Aorta (tissue), 5 donors: ENCODE data around the gene DLG3. TPM values are rescaled to one million over a fixed set of nuclear protein-coding genes. Genes with fewer than 3 reads are reported as not detected.
A peak's percentile ranks its signal among the peaks of the same experiment; 100 is the strongest.

Experiments used
- ATAC-seq: fragments of 200-7000 bp; cut with Tn5 transposase; one replicate; pipeline ENCODE4 v1.9.1; 2022; ENCODE audit warnings: moderate library complexity; ENCODE audit not compliant: low FRiP score
- DNase-seq, 2 donors: peaks; one replicate each; pipeline ENCODE4 v3.0.0-alpha.2; 2020
- H3K27ac ChIP-seq, 2 donors: one replicate each; pipeline ENCODE4 v1.5.1; 2013; ENCODE audit warnings: low read length in 2 of 2, mild to moderate bottlenecking in 2 of 2, moderate library complexity in 2 of 2, control low read depth in 1 of 2, inconsistent platforms in 1 of 2, low read depth in 1 of 2
- H3K27me3 ChIP-seq, 2 donors: one replicate each; pipeline ENCODE4 v1.6.1; 2013; ENCODE audit warnings: control low read depth in 1 of 2, low read length in 1 of 2, mild to moderate bottlenecking in 1 of 2, moderate library complexity in 1 of 2; ENCODE audit not compliant: insufficient read depth in 2 of 2, control insufficient read depth in 1 of 2
- H3K36me3 ChIP-seq, 2 donors: one replicate each; pipeline ENCODE4 v1.6.1; 2013; ENCODE audit warnings: control low read depth in 1 of 2, low read length in 1 of 2, mild to moderate bottlenecking in 1 of 2; ENCODE audit not compliant: insufficient read depth in 2 of 2, control insufficient read depth in 1 of 2
- H3K4me1 ChIP-seq, 2 donors: one replicate each; pipeline ENCODE4 v1.6.1; 2013; ENCODE audit warnings: low read length in 2 of 2, control low read depth in 1 of 2, mild to moderate bottlenecking in 1 of 2, moderate library complexity in 1 of 2; ENCODE audit not compliant: insufficient read depth in 2 of 2, control insufficient read depth in 1 of 2
- H3K4me3 ChIP-seq, 2 donors: one replicate each; pipeline ENCODE4 v1.5.1; 2013; ENCODE audit warnings: low read length in 2 of 2, control low read depth in 1 of 2, mild to moderate bottlenecking in 1 of 2
- H3K9me3 ChIP-seq: one replicate; pipeline ENCODE4 v1.6.1; 2013; ENCODE audit warnings: mild to moderate bottlenecking, low read length; ENCODE audit not compliant: control insufficient read depth
- WGBS, 2 donors: extraction: QIAGEN DNeasy Blood & Tissue Kit; methylation state at CpG; one replicate each; pipeline ENCODE4 v1.1.7; 2013; 5-methylcytosine and 5-hydroxymethylcytosine counted together
- intact Hi-C, 2 donors: fragments of 100-400 bp; cut with DNase I; formaldehyde crosslinking; loops; one replicate each; pipeline versions ENCODE4 v1.14.2 to v1.15.0; 2022
- polyA plus RNA-seq, 2 donors: library from polyadenylated mRNA; stranded (reverse); fragments of 200-250 nt; gene quantifications; one replicate each; pipeline ENCODE4 v1.2.3, GENCODE V29; 2013
- total RNA-seq, 2 donors: library from RNA; stranded (reverse); fragmentation: NEBNext Ultra II Directional; extraction: Animal tissue kit (Norgen Biotek cat#: 25700); gene quantifications; one replicate each; pipeline ENCODE4 v1.2.1, GENCODE V29; 2021
- donor health status: healthy with polysubstance abuse.
- donor health status: Bipolar disorder and iron deficiency.
- donor health status: DM: no; HTN: no; CAD: no.
- donor health status: DM: no; HTN: no; CAD: no.
- donor health status: DM: yes; HTN: yes; CAD: no.

Gene DLG3
- total and polyA plus RNA-seq, 4 donors = 16.1 to 22.8 (median 19.8) TPM

GRCh38 chrX:70423936-70424675, 20.5 kb upstream of the DLG3 start:
- intact Hi-C loops = no loop called here
- Histone ChIP-seq H3K4me1 (no peaks in the 10 kb centered on the region), H3K9me3 (no peaks in the 10 kb centered on the region), H3K36me3 (no peaks in the 10 kb centered on the region), H3K4me3 (no peak overlapping the region), H3K27ac (no peak overlapping the region), H3K27me3 (peaks cover 0 to 1% of the 10 kb centered on the region in 2 donors)
- DNase-seq = no peak
- no peak for ATAC-seq
- 71 to 85% methylated on average over 10 of the region's 10 CpGs for WGBS, 2 donors

GRCh38 chrX:70424801-70425200, 19.8 kb upstream of the DLG3 start:
- no peaks in the 10 kb centered on the region for H3K4me1 ChIP-seq
- no peak overlapping the region for H3K4me3 ChIP-seq
- ATAC-seq (no peak), DNase-seq (no peak)
- H3K27me3 ChIP-seq = peaks cover 0 to 1% of the 10 kb centered on the region in 2 donors
- no peaks in the 10 kb centered on the region for H3K36me3 ChIP-seq
- 74 to 89% methylated on average over 8 to 10 of the region's 10 CpGs for WGBS, 2 donors
- H3K27ac ChIP-seq = no peak overlapping the region
- intact Hi-C loops = no loop called here
- H3K9me3 ChIP-seq = no peaks in the 10 kb centered on the region

DNA sequence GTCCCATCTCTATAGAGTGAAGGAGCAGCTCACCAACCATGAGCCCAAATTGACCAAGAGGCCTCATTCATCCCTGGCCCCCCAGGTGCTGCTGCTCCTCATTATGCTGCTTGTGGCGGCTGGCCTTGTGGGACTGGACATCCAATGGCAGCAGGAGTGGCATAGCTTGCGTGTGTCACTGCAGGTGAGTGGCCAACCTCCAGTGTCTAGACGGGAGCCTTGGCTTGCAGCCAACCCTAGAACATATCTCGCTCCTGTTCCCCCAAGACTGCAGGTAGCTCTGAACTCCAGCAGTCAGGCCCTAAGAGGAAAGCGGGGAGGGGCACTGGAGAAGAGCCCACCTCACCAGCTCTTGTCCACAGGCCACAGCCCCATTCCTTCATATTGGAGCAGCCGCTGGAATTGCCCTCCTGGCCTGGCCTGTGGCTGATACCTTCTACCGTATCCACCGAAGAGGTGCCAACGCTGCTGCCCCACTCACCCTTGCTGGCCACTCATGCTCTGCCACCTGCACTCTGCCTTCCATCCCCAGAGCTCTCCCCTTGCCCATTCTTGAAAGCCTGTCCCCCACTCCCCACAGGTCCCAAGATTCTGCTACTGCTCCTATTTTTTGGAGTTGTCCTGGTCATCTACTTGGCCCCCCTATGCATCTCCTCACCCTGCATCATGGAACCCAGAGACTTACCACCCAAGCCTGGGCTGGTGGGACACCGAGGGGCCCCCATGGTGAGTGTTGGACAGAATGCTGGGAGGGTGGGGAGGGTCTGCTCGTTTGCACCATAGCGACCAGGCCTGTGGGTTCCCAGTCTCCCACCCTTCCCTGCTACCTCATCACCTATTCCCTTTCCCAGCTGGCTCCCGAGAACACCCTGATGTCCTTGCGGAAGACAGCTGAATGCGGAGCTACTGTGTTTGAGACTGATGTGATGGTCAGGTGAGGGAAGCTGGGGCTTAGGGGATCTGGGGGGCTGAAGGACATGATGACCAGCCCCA, 18.1 kb upstream of the DLG3 start:
- WGBS, 2 donors = 78 to 91% methylated on average over 15 of the region's 15 CpGs

GRCh38 chrX:70427365-70427764, 17.3 kb upstream of the DLG3 start:
- H3K9me3 ChIP-seq = no peaks in the 10 kb centered on the region
- DNase-seq (no peak), ATAC-seq (no peak)
- no peak overlapping the region for H3K27ac ChIP-seq
- H3K4me1 ChIP-seq = no peaks in the 10 kb centered on the region
- no peak overlapping the region for H3K4me3 ChIP-seq
- no peaks in the 10 kb centered on the region for H3K27me3 ChIP-seq
- WGBS, 2 donors = 63 to 71% methylated on average over 2 of the region's 2 CpGs
- no peaks in the 10 kb centered on the region for H3K36me3 ChIP-seq
- intact Hi-C loops = no loop called here

More for the DNA sequence above, 18.1 kb upstream of the DLG3 start:
- H3K27me3 ChIP-seq = no peaks in the 10 kb centered on the region
- no peak overlapping the region for H3K4me3 ChIP-seq
- H3K36me3 ChIP-seq = no peaks in the 10 kb centered on the region
- ATAC-seq = no peak
- intact Hi-C loops = no loop called here
- H3K9me3 ChIP-seq = no peaks in the 10 kb centered on the region
- no peak overlapping the region for H3K27ac ChIP-seq
- H3K4me1 ChIP-seq = no peaks in the 10 kb centered on the region
- no peak for DNase-seq

GRCh38 chrX:70429759-70430158, 14.9 kb upstream of the DLG3 start:
- no peaks in the 10 kb centered on the region for H3K9me3 ChIP-seq
- no peaks in the 10 kb centered on the region for H3K27me3 ChIP-seq
- H3K36me3 ChIP-seq = no peaks in the 10 kb centered on the region
- DNase-seq (no peak), ATAC-seq (no peak)
- H3K4me1 ChIP-seq = no peaks in the 10 kb centered on the region
- H3K27ac ChIP-seq = no peak overlapping the region
- no peak overlapping the region for H3K4me3 ChIP-seq
- intact Hi-C loops = loop anchor here in 1 of 2 donors (5.0 kb wide), 1 partner anchor 142 kb away; the partner anchor contains the start of gene PDZD11
- 84 to 91% methylated on average over 6 of the region's 6 CpGs for WGBS, 2 donors

GRCh38 chrX:70432936-70433847, 11.4 kb upstream of the DLG3 start:
- no peaks in the 10 kb centered on the region for H3K9me3 ChIP-seq
- H3K27me3 ChIP-seq = no peaks in the 10 kb centered on the region
- H3K27ac ChIP-seq = no peak overlapping the region
- no peak overlapping the region for H3K4me3 ChIP-seq
- H3K4me1 ChIP-seq = no peaks in the 10 kb centered on the region
- no peaks in the 10 kb centered on the region for H3K36me3 ChIP-seq
- no peak for DNase-seq
- ATAC-seq = no peak
- WGBS, 2 donors = 63 to 71% methylated on average over 15 of the region's 15 CpGs
- intact Hi-C loops = loop anchor here in 1 of 2 donors (5.0 kb wide), 1 partner anchor 146 kb away; the partner anchor contains the start of gene PDZD11

GRCh38 chrX:70433848-70434351, 10.7 kb upstream of the DLG3 start:
- peak; percentile 83 for ATAC-seq
- Histone ChIP-seq H3K4me1 (no peaks in the 10 kb centered on the region), H3K27ac (peak overlapping the region; percentile 17 to 95), H3K27me3 (no peaks in the 10 kb centered on the region), H3K9me3 (no peaks in the 10 kb centered on the region), H3K4me3 (peak overlapping the region; percentile 55 to 67), H3K36me3 (no peaks in the 10 kb centered on the region)
- 0 to 31% methylated on average over 37 of the region's 37 CpGs for WGBS, 2 donors
- DNase-seq = peak; percentile 77 to 89
- intact Hi-C loops = loop anchor here in 1 of 2 donors (5.0 kb wide), 1 partner anchor 147 kb away; the partner anchor contains the start of gene PDZD11
